SK-N-MC (cell line): Measurements from ENCODE around the gene SEL1L3.

ENCODE experiments used
- DNase-seq: peaks from one replicate; pipeline ENCODE4 v3.0.0-alpha.2; 2011; ENCODE audit warnings: low read depth, low spot score
- H3K27ac ChIP-seq: fragments of 200-600 bp; sonication (generic); 2 replicates; pipeline ENCODE4 v1.5.1; 2016; ENCODE audit warnings: mixed run types
- H3K36me3 ChIP-seq: fragments of 200-600 bp; sonication (generic); 2 replicates; pipeline ENCODE4 v1.6.1; 2017; ENCODE audit warnings: antibody characterized with exemption, low read length, mixed read lengths; ENCODE audit not compliant: insufficient read depth
- H3K4me3 ChIP-seq: fragments of 200-600 bp; sonication (generic); 2 replicates; pipeline ENCODE4 v1.5.1; 2016
- H3K9ac ChIP-seq: fragments of 200-600 bp; sonication (generic); 2 replicates; pipeline ENCODE4 v1.8.0; 2017; ENCODE audit warnings: mixed run types, mixed read lengths; ENCODE audit not compliant: insufficient read length
- H3K9me3 ChIP-seq: fragments of 200-600 bp; sonication (generic); 2 replicates; pipeline ENCODE4 v1.6.1; 2017; ENCODE audit warnings: low read depth, mild to moderate bottlenecking, antibody characterized with exemption, low read length, moderate library complexity, mixed read lengths
- EZH2 ChIP-seq: fragments of 200-600 bp; sonication (generic); IDR thresholded peaks from one replicate; pipeline ENCODE4 v1.6.1; 2017; ENCODE audit warnings: antibody characterized with exemption
- FOXP2 ChIP-seq: optimal IDR thresholded peaks from 2 replicates; pipeline ENCODE3; 2011; ENCODE audit warnings: mild to moderate bottlenecking, moderate library complexity; ENCODE audit not compliant: insufficient read depth; ENCODE audit errors: extremely low read length, control extremely low read depth
- POLR2AphosphoS5 ChIP-seq: IDR thresholded peaks from 2 replicates; pipeline ENCODE4 v1.6.1; 2012; ENCODE audit warnings: mild to moderate bottlenecking, low read depth, low read length, borderline replicate concordance

Gene SEL1L3

GRCh38 chr4:25881193-25881592, 18.4 kb upstream of the SEL1L3 start:
- no peak overlapping the region for H3K4me3 ChIP-seq
- no peak overlapping the region for H3K27ac ChIP-seq
- H3K36me3 ChIP-seq: no peaks in the 10 kb centered on the region

GRCh38 chr4:25879991-25880651, 17.3 kb upstream of the SEL1L3 start:
- Histone ChIP-seq H3K9ac (no peak overlapping the region), H3K36me3 (no peaks in the 10 kb centered on the region), H3K4me3 (no peak overlapping the region), H3K27ac (no peak overlapping the region), H3K9me3 (no peaks in the 10 kb centered on the region)
- no peak for DNase-seq
- TF ChIP-seq EZH2: no peak
- no peak for TF ChIP-seq POLR2AphosphoS5
- no peak for TF ChIP-seq FOXP2

More at GRCh38 chr4:25881193-25881592, 18.4 kb upstream of the SEL1L3 start:
- TF ChIP-seq EZH2 (no peak), POLR2AphosphoS5 (no peak), FOXP2 (no peak)
- no peak for DNase-seq
- H3K9ac ChIP-seq: no peak overlapping the region
- H3K9me3 ChIP-seq: no peaks in the 10 kb centered on the region

- TF ChIP-seq POLR2AphosphoS5: no peak
- no peak for TF ChIP-seq FOXP2
- no peak for TF ChIP-seq EZH2
- Histone ChIP-seq H3K9me3 (no peaks in the 10 kb centered on the region), H3K9ac (no peak overlapping the region), H3K36me3 (no peaks in the 10 kb centered on the region), H3K4me3 (no peak overlapping the region), H3K27ac (no peak overlapping the region)
- no peak for DNase-seq
These were observed 16.8 kb upstream of the SEL1L3 start for GRCh38 chr4:25879587-25879986.

GRCh38 chr4:25879091-25879584, 16.4 kb upstream of the SEL1L3 start:
- H3K4me3 ChIP-seq: no peak overlapping the region
- no peaks in the 10 kb centered on the region for H3K9me3 ChIP-seq
- DNase-seq: no peak
- no peak overlapping the region for H3K27ac ChIP-seq
- no peak for TF ChIP-seq EZH2
- no peak for TF ChIP-seq FOXP2
- TF ChIP-seq POLR2AphosphoS5: no peak
- no peaks in the 10 kb centered on the region for H3K36me3 ChIP-seq
- no peak overlapping the region for H3K9ac ChIP-seq

GRCh38 chr4:25878676-25879075, 15.9 kb upstream of the SEL1L3 start:
- TF ChIP-seq EZH2 (no peak), POLR2AphosphoS5 (no peak), FOXP2 (no peak)
- H3K4me3 ChIP-seq: no peak overlapping the region
- H3K9ac ChIP-seq: no peak overlapping the region
- H3K9me3 ChIP-seq: no peaks in the 10 kb centered on the region
- no peak for DNase-seq
- H3K36me3 ChIP-seq: no peaks in the 10 kb centered on the region
- no peak overlapping the region for H3K27ac ChIP-seq

- Histone ChIP-seq H3K36me3 (no peaks in the 10 kb centered on the region), H3K9me3 (no peaks in the 10 kb centered on the region), H3K4me3 (no peak overlapping the region), H3K27ac (no peak overlapping the region), H3K9ac (no peak overlapping the region)
- DNase-seq: no peak
- TF ChIP-seq POLR2AphosphoS5 (no peak), FOXP2 (no peak), EZH2 (no peak)
These were observed 12.5 kb upstream of the SEL1L3 start for GRCh38 chr4:25875281-25875745.

- no peak overlapping the region for H3K4me3 ChIP-seq
- H3K36me3 ChIP-seq: no peaks in the 10 kb centered on the region
- H3K9me3 ChIP-seq: no peaks in the 10 kb centered on the region
- TF ChIP-seq FOXP2: no peak
- no peak for TF ChIP-seq EZH2
- TF ChIP-seq POLR2AphosphoS5: no peak
- H3K9ac ChIP-seq: no peak overlapping the region
- H3K27ac ChIP-seq: no peak overlapping the region
- DNase-seq: no peak
These were observed 11.9 kb upstream of the SEL1L3 start for GRCh38 chr4:25874655-25875054.

- no peak for DNase-seq
- Histone ChIP-seq H3K9ac (no peak overlapping the region), H3K36me3 (no peaks in the 10 kb centered on the region), H3K27ac (no peak overlapping the region), H3K9me3 (no peaks in the 10 kb centered on the region), H3K4me3 (no peak overlapping the region)
- TF ChIP-seq POLR2AphosphoS5 (no peak), FOXP2 (no peak), EZH2 (no peak)
These were observed 10.9 kb upstream of the SEL1L3 start for GRCh38 chr4:25873632-25874129.

GRCh38 chr4:25872851-25873631, 10.3 kb upstream of the SEL1L3 start:
- no peak overlapping the region for H3K27ac ChIP-seq
- H3K4me3 ChIP-seq: no peak overlapping the region
- TF ChIP-seq EZH2 (no peak), FOXP2 (no peak)
- no peak for DNase-seq
- no peaks in the 10 kb centered on the region for H3K9me3 ChIP-seq
- H3K9ac ChIP-seq: no peak overlapping the region
- H3K36me3 ChIP-seq: no peaks in the 10 kb centered on the region
